ENCODE measurements around the gene INO80B.

DNA sequence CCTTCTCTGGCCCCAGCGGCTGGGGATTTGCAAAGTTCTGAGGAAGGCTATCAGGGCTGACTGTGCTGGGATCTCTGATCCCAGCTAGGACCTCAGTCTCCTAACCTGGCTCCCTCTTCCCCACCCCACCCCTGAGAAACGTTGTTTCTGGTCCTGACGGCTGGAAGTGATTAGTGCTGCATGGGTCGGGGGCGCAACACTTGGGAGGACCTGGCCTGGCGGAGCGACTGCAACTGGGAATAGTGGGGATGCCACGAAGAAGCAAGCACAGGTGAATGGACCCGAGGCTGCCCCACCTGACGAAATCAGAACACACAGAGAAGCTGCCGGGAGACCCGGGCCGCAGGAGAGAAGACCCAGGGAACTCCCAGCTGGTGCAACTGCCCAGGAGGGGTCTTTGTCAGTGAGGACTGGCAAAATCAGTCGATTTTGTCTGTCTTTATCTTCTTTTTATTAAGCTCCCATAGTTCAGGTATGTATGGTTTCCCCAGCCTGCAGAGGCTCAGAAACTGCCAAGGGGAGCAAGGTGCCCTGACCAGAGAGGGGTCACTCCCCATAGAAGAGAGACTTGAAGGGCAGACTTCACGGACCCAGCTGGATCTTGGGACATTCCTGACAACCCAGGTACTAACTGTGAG lies 45.2 kb downstream of the INO80B start:
- TF ChIP-seq POLR2AphosphoS5 (IDR thresholded peaks at IDR 0.05) (no peak), POLR2A (IDR thresholded peaks at IDR 0.05) (no peak)
